SK-N-SH (cell line): Measurements from ENCODE around the gene COL23A1.

Experiments used
- RAD21 ChIP-seq: IDR thresholded peaks from 2 replicates; pipeline ENCODE4 v1.6.1; 2012; ENCODE audit warnings: mild to moderate bottlenecking, low read length
- TEAD4 ChIP-seq: IDR thresholded peaks from 2 replicates; pipeline ENCODE4 v1.4.0; 2012; ENCODE audit warnings: mild to moderate bottlenecking, borderline replicate concordance; ENCODE audit not compliant: insufficient read depth
- TF ChIP-seq, protein P1 (sequence below): fragments of 200-600 bp; sonication (generic); IDR thresholded peaks from 2 replicates; pipeline ENCODE4 v1.6.1; 2017; ENCODE audit warnings: antibody characterized with exemption, mild to moderate bottlenecking, moderate library complexity
- TF ChIP-seq, protein P2 (sequence below): IDR thresholded peaks from 2 replicates; pipeline ENCODE4 v1.4.0; 2012; ENCODE audit warnings: low read depth
- TF ChIP-seq, protein P3 (sequence below): IDR thresholded peaks from 2 replicates; pipeline ENCODE4 v1.6.1; 2012; ENCODE audit warnings: mild to moderate bottlenecking, low read depth, low read length, moderate library complexity

DNA sequence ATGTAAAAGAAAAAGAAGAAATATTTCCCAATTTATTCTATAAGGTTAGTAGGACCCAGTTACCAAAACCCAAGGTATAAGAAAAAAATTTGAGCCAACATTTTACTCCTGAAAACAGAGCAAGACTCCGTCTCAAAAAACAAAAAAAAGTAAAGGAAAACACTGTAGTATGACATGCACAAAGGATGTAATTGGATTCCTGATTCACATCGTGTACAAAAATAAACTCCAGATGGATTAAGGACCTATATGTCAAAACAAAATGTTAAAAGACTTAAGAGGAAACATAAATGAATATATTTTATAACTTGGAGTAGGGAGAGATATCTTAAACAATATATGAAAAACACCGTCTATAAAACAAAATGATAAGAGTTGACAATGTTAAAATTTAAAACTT, 371.4 kb downstream of the COL23A1 start:
- TF ChIP-seq TEAD4 (no peak), RAD21 (no peak)
- TF ChIP-seq, protein P1, sequence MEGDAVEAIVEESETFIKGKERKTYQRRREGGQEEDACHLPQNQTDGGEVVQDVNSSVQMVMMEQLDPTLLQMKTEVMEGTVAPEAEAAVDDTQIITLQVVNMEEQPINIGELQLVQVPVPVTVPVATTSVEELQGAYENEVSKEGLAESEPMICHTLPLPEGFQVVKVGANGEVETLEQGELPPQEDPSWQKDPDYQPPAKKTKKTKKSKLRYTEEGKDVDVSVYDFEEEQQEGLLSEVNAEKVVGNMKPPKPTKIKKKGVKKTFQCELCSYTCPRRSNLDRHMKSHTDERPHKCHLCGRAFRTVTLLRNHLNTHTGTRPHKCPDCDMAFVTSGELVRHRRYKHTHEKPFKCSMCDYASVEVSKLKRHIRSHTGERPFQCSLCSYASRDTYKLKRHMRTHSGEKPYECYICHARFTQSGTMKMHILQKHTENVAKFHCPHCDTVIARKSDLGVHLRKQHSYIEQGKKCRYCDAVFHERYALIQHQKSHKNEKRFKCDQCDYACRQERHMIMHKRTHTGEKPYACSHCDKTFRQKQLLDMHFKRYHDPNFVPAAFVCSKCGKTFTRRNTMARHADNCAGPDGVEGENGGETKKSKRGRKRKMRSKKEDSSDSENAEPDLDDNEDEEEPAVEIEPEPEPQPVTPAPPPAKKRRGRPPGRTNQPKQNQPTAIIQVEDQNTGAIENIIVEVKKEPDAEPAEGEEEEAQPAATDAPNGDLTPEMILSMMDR, result no peak
- TF ChIP-seq, protein P2, sequence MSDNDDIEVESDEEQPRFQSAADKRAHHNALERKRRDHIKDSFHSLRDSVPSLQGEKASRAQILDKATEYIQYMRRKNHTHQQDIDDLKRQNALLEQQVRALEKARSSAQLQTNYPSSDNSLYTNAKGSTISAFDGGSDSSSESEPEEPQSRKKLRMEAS, result no peak
- TF ChIP-seq, protein P3, sequence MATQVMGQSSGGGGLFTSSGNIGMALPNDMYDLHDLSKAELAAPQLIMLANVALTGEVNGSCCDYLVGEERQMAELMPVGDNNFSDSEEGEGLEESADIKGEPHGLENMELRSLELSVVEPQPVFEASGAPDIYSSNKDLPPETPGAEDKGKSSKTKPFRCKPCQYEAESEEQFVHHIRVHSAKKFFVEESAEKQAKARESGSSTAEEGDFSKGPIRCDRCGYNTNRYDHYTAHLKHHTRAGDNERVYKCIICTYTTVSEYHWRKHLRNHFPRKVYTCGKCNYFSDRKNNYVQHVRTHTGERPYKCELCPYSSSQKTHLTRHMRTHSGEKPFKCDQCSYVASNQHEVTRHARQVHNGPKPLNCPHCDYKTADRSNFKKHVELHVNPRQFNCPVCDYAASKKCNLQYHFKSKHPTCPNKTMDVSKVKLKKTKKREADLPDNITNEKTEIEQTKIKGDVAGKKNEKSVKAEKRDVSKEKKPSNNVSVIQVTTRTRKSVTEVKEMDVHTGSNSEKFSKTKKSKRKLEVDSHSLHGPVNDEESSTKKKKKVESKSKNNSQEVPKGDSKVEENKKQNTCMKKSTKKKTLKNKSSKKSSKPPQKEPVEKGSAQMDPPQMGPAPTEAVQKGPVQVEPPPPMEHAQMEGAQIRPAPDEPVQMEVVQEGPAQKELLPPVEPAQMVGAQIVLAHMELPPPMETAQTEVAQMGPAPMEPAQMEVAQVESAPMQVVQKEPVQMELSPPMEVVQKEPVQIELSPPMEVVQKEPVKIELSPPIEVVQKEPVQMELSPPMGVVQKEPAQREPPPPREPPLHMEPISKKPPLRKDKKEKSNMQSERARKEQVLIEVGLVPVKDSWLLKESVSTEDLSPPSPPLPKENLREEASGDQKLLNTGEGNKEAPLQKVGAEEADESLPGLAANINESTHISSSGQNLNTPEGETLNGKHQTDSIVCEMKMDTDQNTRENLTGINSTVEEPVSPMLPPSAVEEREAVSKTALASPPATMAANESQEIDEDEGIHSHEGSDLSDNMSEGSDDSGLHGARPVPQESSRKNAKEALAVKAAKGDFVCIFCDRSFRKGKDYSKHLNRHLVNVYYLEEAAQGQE, result no peak
